DOHH2 (cell line): ENCODE data around the gene ATG16L1.

Experiments used
- H3F3A ChIP-seq: fragments of 200-600 bp; sonication (generic), shearing (Covaris generic); 2 replicates; pipeline ENCODE4 v1.6.0; 2016; ENCODE audit warnings: antibody characterized with exemption, mild to moderate bottlenecking; ENCODE audit not compliant: control insufficient read depth, insufficient read depth
- H3K27ac ChIP-seq: fragments of 200-600 bp; sonication (generic); 2 replicates; pipeline ENCODE4 v1.5.1; 2014; ENCODE audit warnings: low read depth, mild to moderate bottlenecking, low read length, moderate library complexity
- H3K27me3 ChIP-seq: fragments of 200-600 bp; sonication (generic); 2 replicates; pipeline ENCODE4 v1.6.1; 2014; ENCODE audit warnings: mild to moderate bottlenecking, low read length, mixed read lengths; ENCODE audit not compliant: control insufficient read depth
- H3K36me3 ChIP-seq: fragments of 200-600 bp; sonication (generic); 2 replicates; pipeline ENCODE4 v1.6.1; 2014; ENCODE audit warnings: mild to moderate bottlenecking, low read length, moderate library complexity, mixed read lengths; ENCODE audit not compliant: control insufficient read depth
- H3K4me1 ChIP-seq: fragments of 200-600 bp; sonication (generic); 2 replicates; pipeline ENCODE4 v1.6.1; 2014; ENCODE audit warnings: mild to moderate bottlenecking, low read length, mixed read lengths; ENCODE audit not compliant: control insufficient read depth
- H3K4me2 ChIP-seq: fragments of 200-600 bp; sonication (generic); 2 replicates; pipeline ENCODE4 v1.6.0; 2014; ENCODE audit warnings: mild to moderate bottlenecking, low read length, moderate library complexity
- H3K4me3 ChIP-seq: fragments of 200-600 bp; sonication (generic); 2 replicates; pipeline ENCODE4 v1.5.1; 2014; ENCODE audit warnings: mild to moderate bottlenecking, low read length, mixed read lengths
- H3K79me2 ChIP-seq: fragments of 200-600 bp; sonication (generic); 2 replicates; pipeline ENCODE4 v1.6.1; 2014; ENCODE audit warnings: mild to moderate bottlenecking, low read length, mixed read lengths; ENCODE audit not compliant: control insufficient read depth
- H3K9me2 ChIP-seq: fragments of 200-600 bp; sonication (generic); replicated peaks from 2 replicates; pipeline ENCODE4 v1.6.1; 2014; ENCODE audit warnings: mild to moderate bottlenecking, low read length, mixed read lengths; ENCODE audit not compliant: control insufficient read depth
- H3K9me3 ChIP-seq: fragments of 200-600 bp; sonication (generic); 2 replicates; pipeline ENCODE4 v1.6.1; 2014; ENCODE audit warnings: antibody characterized with exemption, low read length, mixed read lengths; ENCODE audit not compliant: control insufficient read depth, insufficient read depth
- H4K20me1 ChIP-seq: fragments of 200-600 bp; sonication (generic); 2 replicates; pipeline ENCODE4 v1.6.0; 2014; ENCODE audit warnings: low read depth, mild to moderate bottlenecking, antibody characterized with exemption, low read length, moderate library complexity; ENCODE audit not compliant: control insufficient read depth, insufficient read depth
- EZH2phosphoT487 ChIP-seq: fragments of 200-600 bp; sonication (generic); IDR thresholded peaks from 2 replicates; pipeline ENCODE4 v1.6.1; 2017; ENCODE audit warnings: borderline replicate concordance, mild to moderate bottlenecking, antibody characterized with exemption, low read length, moderate library complexity, mixed read lengths
- TF ChIP-seq, protein P1 (sequence below): fragments of 200-600 bp; sonication (generic); IDR thresholded peaks from one replicate; pipeline ENCODE4 v1.5.1; 2014; ENCODE audit warnings: antibody characterized with exemption, mild to moderate bottlenecking, low read depth, low read length; ENCODE audit not compliant: poor library complexity, severe bottlenecking

The ATG16L1 gene

DNA sequence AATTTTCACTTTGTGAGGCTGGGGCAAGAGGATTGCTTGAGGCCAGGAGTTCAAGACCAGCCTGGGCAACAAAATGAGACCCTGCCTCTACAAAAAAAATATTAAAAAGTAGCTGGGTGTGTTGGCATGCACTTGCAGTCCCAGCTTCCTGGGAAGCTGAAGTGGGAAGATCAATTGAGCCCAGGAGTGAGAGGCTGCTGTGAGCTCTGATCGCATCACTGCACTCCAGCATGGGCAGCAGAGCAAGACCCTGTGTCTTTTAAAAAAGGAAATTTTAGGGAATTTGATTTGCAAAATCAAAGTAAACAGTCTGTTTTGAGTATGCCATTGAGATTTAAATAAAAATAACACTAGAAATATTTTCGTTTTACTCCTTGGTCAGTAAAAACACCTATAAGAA, 27.4 kb downstream of the ATG16L1 start:
- H3K36me3 ChIP-seq: peaks cover 91% of the 10 kb centered on the region
- H3K4me3 ChIP-seq: no peak overlapping the region
- no peak overlapping the region for H3K27ac ChIP-seq
- H3K79me2 ChIP-seq: no peaks in the 10 kb centered on the region
- H3K4me1 ChIP-seq: peaks cover 14% of the 10 kb centered on the region
- H3K9me3 ChIP-seq: no peaks in the 10 kb centered on the region
- H4K20me1 ChIP-seq: peaks cover 3% of the 10 kb centered on the region; the same call in 1 of the 2 replicates
- H3K9me2 ChIP-seq: no peaks in the 10 kb centered on the region
- no peak for TF ChIP-seq EZH2phosphoT487
- TF ChIP-seq, protein P1, sequence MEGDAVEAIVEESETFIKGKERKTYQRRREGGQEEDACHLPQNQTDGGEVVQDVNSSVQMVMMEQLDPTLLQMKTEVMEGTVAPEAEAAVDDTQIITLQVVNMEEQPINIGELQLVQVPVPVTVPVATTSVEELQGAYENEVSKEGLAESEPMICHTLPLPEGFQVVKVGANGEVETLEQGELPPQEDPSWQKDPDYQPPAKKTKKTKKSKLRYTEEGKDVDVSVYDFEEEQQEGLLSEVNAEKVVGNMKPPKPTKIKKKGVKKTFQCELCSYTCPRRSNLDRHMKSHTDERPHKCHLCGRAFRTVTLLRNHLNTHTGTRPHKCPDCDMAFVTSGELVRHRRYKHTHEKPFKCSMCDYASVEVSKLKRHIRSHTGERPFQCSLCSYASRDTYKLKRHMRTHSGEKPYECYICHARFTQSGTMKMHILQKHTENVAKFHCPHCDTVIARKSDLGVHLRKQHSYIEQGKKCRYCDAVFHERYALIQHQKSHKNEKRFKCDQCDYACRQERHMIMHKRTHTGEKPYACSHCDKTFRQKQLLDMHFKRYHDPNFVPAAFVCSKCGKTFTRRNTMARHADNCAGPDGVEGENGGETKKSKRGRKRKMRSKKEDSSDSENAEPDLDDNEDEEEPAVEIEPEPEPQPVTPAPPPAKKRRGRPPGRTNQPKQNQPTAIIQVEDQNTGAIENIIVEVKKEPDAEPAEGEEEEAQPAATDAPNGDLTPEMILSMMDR: no peak
- no peaks in the 10 kb centered on the region for H3K27me3 ChIP-seq
- no peaks in the 10 kb centered on the region; the same call in 1 of the 2 replicates for H3F3A ChIP-seq
- H3K4me2 ChIP-seq: no peak overlapping the region

DNA sequence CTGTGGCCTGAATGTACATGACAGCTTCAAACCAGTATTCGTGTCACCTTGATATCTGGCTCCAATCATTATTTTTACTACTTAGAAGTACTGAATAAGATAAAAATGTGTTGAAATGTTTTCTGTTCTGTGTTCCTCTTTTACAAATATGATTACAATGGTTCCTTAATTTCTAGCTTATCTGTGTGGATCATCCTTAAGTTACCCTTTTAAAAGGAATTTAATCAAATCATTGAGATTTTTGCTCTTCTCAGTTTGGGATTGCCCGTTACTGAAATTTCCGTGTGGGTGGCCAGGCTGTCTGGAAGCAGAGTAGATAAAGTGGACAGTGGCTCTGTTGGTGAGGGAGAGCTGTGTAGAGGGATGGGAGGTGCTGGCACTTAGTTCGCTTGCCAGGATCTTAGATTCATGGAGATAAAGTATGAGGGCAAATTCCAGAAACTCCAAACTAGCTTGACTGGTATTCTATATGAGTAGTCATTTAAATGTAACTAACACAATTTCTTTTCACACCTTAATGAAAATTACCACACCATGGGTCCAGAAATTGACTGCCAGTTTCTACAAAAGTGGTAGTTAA, 28.7 kb downstream of the ATG16L1 start:
- H3F3A ChIP-seq: no peaks in the 10 kb centered on the region; the same call in 1 of the 2 replicates
- H3K4me2 ChIP-seq: no peak overlapping the region
- TF ChIP-seq EZH2phosphoT487: no peak
- TF ChIP-seq, protein P1: no peak
- peaks cover 87% of the 10 kb centered on the region for H3K36me3 ChIP-seq
- H3K79me2 ChIP-seq: no peaks in the 10 kb centered on the region
- H3K9me2 ChIP-seq: no peaks in the 10 kb centered on the region
- no peak overlapping the region for H3K4me3 ChIP-seq
- H4K20me1 ChIP-seq: peaks cover 3% of the 10 kb centered on the region; the same call in 1 of the 2 replicates
- H3K4me1 ChIP-seq: peaks cover 14% of the 10 kb centered on the region
- no peaks in the 10 kb centered on the region for H3K9me3 ChIP-seq
- H3K27ac ChIP-seq: no peak overlapping the region
- no peaks in the 10 kb centered on the region for H3K27me3 ChIP-seq

DNA sequence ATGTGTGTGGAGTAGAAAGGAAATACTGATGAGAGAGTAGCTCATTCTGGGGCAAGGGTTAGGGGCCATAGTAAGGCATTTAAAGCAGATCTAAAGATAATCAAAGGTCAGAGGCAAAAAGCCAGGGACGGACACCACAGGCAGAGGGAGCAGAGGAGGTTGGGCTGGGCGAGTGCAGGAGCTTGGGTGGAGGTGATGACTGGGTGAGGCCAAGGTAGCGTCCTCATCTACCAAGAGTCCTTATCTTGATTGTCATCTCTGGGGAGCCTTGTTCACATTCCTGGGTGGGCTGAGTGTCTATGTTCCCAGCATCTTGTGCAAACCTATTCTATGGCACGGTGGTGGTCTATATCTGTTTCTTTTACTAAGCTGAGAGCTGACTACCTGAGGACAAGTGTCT, 30.1 kb downstream of the ATG16L1 start:
- H3K4me3 ChIP-seq: no peak overlapping the region
- no peak overlapping the region for H3K4me2 ChIP-seq
- no peaks in the 10 kb centered on the region for H3K9me2 ChIP-seq
- H3K27ac ChIP-seq: no peak overlapping the region
- peaks cover 14% of the 10 kb centered on the region for H3K4me1 ChIP-seq
- no peaks in the 10 kb centered on the region for H3K27me3 ChIP-seq
- peaks cover 86% of the 10 kb centered on the region for H3K36me3 ChIP-seq
- H4K20me1 ChIP-seq: peaks cover 3% of the 10 kb centered on the region; the same call in 1 of the 2 replicates
- TF ChIP-seq, protein P1: no peak
- no peak for TF ChIP-seq EZH2phosphoT487
- H3F3A ChIP-seq: no peaks in the 10 kb centered on the region; the same call in 1 of the 2 replicates
- no peaks in the 10 kb centered on the region for H3K79me2 ChIP-seq
- H3K9me3 ChIP-seq: no peaks in the 10 kb centered on the region
